Measurements from ENCODE around the gene NEUROD2.

Gene NEUROD2

GRCh38 chr17:39606434-39607056 lies 1.2 kb downstream of the NEUROD2 start:
- TF ChIP-seq CTCF (IDR thresholded peaks at IDR 0.05; ENCODE audit: borderline replicate concordance, insufficient read depth, low read depth, low read length) = no peak
- no peak overlapping the region for H3K4me3 ChIP-seq (ENCODE audit: low read depth, low read length)

GRCh38 chr17:39605492-39606433 lies 2.0 kb downstream of the NEUROD2 start:
- no peak overlapping the region for H3K4me3 ChIP-seq (ENCODE audit: low read depth, low read length)
- no peak for TF ChIP-seq CTCF (IDR thresholded peaks at IDR 0.05; ENCODE audit: borderline replicate concordance, insufficient read depth, low read depth, low read length)

GRCh38 chr17:39604911-39605491 lies 2.7 kb downstream of the NEUROD2 start:
- no peak for TF ChIP-seq CTCF (IDR thresholded peaks at IDR 0.05; ENCODE audit: borderline replicate concordance, insufficient read depth, low read depth, low read length)
- no peak overlapping the region for H3K4me3 ChIP-seq (ENCODE audit: low read depth, low read length)

GRCh38 chr17:39603304-39604016 lies 4.3 kb downstream of the NEUROD2 start:
- no peak for TF ChIP-seq CTCF (IDR thresholded peaks at IDR 0.05; ENCODE audit: borderline replicate concordance, insufficient read depth, low read depth, low read length)
- no peak overlapping the region for H3K4me3 ChIP-seq (ENCODE audit: low read depth, low read length)

GRCh38 chr17:39602533-39603303 lies 5.0 kb downstream of the NEUROD2 start:
- no peak overlapping the region for H3K4me3 ChIP-seq (ENCODE audit: low read depth, low read length)
- no peak for TF ChIP-seq CTCF (IDR thresholded peaks at IDR 0.05; ENCODE audit: borderline replicate concordance, insufficient read depth, low read depth, low read length)

GRCh38 chr17:39601758-39602532 lies 5.8 kb downstream of the NEUROD2 start:
- H3K4me3 ChIP-seq (ENCODE audit: low read depth, low read length) = no peak overlapping the region
- TF ChIP-seq CTCF (IDR thresholded peaks at IDR 0.05; ENCODE audit: borderline replicate concordance, insufficient read depth, low read depth, low read length) = no peak

Measured in GM12875 (cell line).